Lower leg skin (tissue), 4 donors: ENCODE measurements around the gene ABRAXAS1. TPM values are rescaled to one million over a fixed set of nuclear protein-coding genes. Genes with fewer than 3 reads are reported as not detected.
"Not testable (repeated sequence)": the region's sequence is repeated elsewhere in the genome, so short reads cannot be mapped to it uniquely, and the experiment has no call there.

Experiments
- DNase-seq, 2 donors: peaks; one replicate each; pipeline ENCODE4 v3.0.0-alpha.2; 2019; ENCODE audit warnings: low spot score in 2 of 2
- H3K4me3 ChIP-seq: fragments of 200-600 bp; sonication (generic); 2 replicates; pipeline ENCODE4 v1.5.1; 2017; ENCODE audit warnings: mild to moderate bottlenecking, low read depth; ENCODE audit not compliant: poor library complexity, severe bottlenecking
- POLR2A ChIP-seq, 2 donors: fragments of 450-650 bp; IDR thresholded peaks; one replicate each; pipeline ENCODE4 v1.6.1; 2016 to 2017; ENCODE audit warnings: antibody characterized with exemption in 2 of 2, mild to moderate bottlenecking in 1 of 2, moderate library complexity in 1 of 2
- WGBS, 2 donors: methylation state at CpG; one replicate each; pipeline ENCODE4 v1.1.5; 2018; 5-methylcytosine and 5-hydroxymethylcytosine counted together
- intact Hi-C: fragments of 100-400 bp; cut with DNase I; formaldehyde crosslinking; loops from one replicate; pipeline ENCODE4 v1.15.0; 2023; ENCODE audit warnings: low total_unique reads
- total RNA-seq, 4 donors: library from RNA; depleted of rRNA; stranded (reverse); fragments of >200 nt; gene quantifications; one replicate each; pipeline ENCODE4 v1.1.0, GENCODE V29; 2016
- TF ChIP-seq, protein P1 (sequence below), 3 donors: fragments of 450-650 bp; IDR thresholded peaks; one replicate each; pipeline ENCODE4 v1.5.1; 2016; ENCODE audit warnings: antibody characterized with exemption in 3 of 3, mild to moderate bottlenecking in 3 of 3, moderate library complexity in 2 of 3

Gene ABRAXAS1
- total RNA-seq, 4 donors from 2014 or later, result 5.4 to 7.7 (median 7.3) TPM

DNA sequence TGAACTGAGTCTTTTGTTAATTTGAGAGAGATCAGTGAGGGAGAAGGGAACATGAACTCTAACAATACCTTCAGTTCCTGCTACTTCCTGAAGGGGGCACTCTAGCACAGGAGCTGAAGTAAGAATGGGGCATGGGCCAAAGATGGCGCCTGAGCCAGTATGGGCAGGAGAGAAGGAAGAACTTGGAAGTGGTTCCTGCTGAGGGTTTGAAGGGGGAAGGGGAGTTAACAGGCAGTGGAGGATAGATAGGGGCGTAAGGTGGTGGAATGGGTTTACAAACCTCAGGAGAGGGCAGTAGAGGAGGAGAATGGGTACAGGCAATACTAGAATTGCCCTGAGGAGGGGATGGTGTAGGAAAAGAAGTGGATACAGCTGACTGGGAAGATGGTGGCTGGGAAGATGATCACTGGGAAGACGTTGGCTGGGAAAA lies 24.3 kb upstream of the ABRAXAS1 start:
- DNase-seq, result peak; percentile 73 to 88
- WGBS, 2 donors, result 60 to 75% methylated on average over 3 of the region's 3 CpGs
- TF ChIP-seq, protein P1, sequence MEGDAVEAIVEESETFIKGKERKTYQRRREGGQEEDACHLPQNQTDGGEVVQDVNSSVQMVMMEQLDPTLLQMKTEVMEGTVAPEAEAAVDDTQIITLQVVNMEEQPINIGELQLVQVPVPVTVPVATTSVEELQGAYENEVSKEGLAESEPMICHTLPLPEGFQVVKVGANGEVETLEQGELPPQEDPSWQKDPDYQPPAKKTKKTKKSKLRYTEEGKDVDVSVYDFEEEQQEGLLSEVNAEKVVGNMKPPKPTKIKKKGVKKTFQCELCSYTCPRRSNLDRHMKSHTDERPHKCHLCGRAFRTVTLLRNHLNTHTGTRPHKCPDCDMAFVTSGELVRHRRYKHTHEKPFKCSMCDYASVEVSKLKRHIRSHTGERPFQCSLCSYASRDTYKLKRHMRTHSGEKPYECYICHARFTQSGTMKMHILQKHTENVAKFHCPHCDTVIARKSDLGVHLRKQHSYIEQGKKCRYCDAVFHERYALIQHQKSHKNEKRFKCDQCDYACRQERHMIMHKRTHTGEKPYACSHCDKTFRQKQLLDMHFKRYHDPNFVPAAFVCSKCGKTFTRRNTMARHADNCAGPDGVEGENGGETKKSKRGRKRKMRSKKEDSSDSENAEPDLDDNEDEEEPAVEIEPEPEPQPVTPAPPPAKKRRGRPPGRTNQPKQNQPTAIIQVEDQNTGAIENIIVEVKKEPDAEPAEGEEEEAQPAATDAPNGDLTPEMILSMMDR (IDR thresholded peaks at IDR 0.05), result peak in 1 of 3 donors; percentile 55
- intact Hi-C loops, result loop anchor here (5.0 kb wide), 1 partner anchor 133 kb away; no protein-coding TSS in a partner anchor
- H3K4me3 ChIP-seq, result not testable (repeated sequence)

DNA sequence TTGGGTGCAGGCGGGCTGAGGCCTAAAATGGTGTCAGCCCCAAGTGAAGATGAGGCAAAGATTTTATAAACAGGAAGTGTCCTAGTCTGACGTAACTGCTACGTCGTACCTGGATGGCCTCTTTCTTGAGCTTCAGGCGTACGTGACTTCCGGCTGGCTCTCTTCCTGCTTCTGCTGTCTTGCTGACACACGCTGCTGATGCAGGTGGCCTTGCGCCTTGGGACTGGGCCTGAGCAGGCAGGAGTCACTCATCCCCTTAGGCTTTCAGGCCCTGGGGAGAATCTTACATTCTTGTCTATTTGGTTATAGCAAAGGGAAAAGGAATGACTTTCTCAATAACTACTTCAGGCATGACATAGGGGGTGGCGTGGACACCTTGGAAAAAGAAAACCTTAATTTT lies 20.1 kb upstream of the ABRAXAS1 start:
- DNase-seq, result no peak
- WGBS, 2 donors, result 84 to 91% methylated on average over 10 of the region's 10 CpGs
- no peak overlapping the region for H3K4me3 ChIP-seq
- TF ChIP-seq POLR2A (IDR thresholded peaks at IDR 0.05), result no peak
- TF ChIP-seq, protein P1 (IDR thresholded peaks at IDR 0.05), result no peak
- intact Hi-C loops, result loop anchor here (5.0 kb wide), 1 partner anchor 137 kb away; no protein-coding TSS in a partner anchor

DNA sequence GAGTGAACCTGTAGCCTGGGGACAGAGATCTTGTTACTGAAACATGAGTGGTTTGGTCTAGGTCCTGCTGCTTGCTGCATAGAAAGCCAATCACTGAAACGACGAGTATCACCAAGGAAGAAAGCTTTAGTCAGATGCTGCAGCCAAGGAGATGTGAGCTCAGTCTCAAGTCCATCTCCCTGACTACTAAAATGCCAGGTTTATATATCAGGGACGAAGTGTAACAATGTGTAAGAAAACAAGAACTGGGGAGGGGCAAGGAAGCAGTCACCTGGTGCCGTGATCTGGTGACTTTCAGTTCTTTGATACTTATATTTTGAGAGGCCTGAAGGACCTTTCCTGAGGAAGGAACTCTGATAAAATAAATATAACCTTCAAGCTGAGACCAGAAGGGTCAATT lies 19.6 kb upstream of the ABRAXAS1 start:
- no peak for DNase-seq
- intact Hi-C loops, result no loop called here
- TF ChIP-seq, protein P1 (IDR thresholded peaks at IDR 0.05), result no peak
- no peak for TF ChIP-seq POLR2A (IDR thresholded peaks at IDR 0.05)
- no peak overlapping the region for H3K4me3 ChIP-seq
- 61 to 74% methylated on average over 4 of the region's 4 CpGs for WGBS, 2 donors

DNA sequence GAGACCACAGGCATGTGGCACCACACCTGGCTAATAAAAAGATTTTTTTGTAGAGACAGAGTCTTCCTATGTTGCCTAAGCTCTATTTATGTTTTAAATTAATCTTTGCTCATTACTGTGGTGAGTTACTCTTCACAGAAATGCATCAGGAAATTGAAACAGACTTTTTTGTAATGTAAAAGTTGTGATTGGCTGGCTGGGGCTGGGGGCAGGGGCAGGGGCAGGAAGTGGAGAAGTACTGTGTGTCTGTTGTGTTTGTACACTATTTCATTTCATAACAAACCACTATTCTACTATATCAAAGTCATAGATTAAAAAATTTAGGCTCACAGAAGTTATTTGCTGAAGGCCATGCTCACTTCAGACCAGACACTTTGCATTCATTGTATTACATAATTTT lies 19.1 kb upstream of the ABRAXAS1 start:
- intact Hi-C loops, result no loop called here
- no peak for DNase-seq
- TF ChIP-seq POLR2A (IDR thresholded peaks at IDR 0.05), result no peak
- TF ChIP-seq, protein P1 (IDR thresholded peaks at IDR 0.05), result no peak
- H3K4me3 ChIP-seq, result no peak overlapping the region

DNA sequence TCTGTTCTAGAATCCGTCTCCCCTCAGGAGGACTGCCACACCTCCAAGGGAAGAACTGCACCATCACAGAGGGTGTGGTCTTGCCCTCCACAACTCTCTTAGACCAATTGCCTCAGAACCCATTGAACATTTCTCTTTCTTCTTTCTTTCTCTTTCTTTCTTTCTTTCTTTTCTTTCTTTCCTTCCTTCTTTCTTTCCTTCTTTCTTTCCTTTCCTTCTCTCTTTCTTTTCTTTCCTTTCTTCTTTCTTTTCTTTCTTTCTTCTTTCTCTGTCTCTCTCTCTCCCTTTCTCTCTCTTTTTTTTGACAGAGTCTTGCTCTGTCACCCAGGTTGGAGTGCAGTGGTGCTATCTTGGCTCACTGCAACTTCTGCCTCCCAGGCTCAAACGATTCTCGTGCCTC lies 16.8 kb upstream of the ABRAXAS1 start:
- intact Hi-C loops, DNase-seq, H3K4me3 ChIP-seq: not testable (repeated sequence)
- WGBS, 2 donors, result 84 to 91% methylated on average over 3 of the region's 3 CpGs

DNA sequence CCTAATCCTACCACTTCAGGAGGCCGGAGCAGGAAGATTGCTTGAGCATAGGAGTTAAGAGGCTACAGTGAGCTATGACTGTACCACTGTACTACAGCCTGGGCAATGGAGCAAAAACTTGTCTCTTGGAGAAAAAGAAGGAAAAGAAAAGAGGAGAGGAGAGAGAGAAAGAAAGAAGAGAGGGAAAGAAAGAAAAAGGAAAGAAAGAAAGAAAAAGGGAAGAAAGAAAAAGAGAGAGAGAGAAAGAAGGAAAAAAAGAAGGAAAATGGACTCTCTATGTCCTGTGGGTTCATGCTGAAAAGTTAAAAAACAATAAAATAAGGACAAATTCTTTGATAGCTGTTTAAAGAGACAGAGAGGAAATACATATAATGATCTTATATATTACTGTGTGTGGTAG lies 13.3 kb upstream of the ABRAXAS1 start:
- TF ChIP-seq POLR2A (IDR thresholded peaks at IDR 0.05), result no peak
- TF ChIP-seq, protein P1 (IDR thresholded peaks at IDR 0.05), result no peak
- 81 to 92% methylated on average over 1 of the region's 1 CpG for WGBS, 2 donors
- intact Hi-C loops, result no loop called here
- H3K4me3 ChIP-seq, result no peak overlapping the region
- DNase-seq, result no peak

DNA sequence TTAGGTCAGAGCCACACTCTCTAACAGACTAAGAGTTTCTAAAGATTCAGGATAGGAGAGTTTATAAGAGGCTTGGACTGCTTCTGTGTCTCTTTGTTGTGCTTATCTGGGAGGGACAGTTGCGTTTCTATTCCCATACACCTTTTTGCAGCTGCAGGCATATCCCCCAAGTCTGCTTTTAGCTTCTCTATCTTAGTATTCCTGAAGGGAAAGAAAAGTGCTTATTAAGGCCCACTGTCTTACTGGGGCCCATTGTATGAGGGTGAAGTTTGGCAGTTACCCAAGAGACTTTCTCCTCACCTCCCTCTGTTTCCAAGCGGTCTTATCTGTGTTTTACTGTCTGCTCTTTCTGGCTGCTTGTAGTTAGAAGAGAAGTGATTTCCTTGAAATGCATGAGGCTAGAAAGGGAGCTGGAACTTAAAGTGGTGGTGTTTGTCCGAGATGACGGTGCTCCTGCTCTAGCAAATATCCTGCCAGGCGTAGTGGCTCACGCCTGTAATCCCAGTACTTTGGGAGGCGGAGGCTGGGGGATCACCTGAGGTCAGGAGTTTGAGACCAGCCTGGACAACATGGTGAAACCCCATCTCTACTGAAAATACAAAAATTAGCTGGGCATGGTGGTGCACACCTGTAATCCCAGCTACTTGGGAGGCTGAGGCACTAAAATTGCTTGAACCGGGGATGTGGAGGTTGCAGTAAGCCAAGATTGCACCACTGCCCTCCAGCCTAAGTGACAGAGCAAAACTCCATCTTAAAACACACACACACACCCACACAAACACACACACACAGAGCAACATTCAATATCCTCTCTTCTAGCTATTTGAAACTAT lies 11.4 kb upstream of the ABRAXAS1 start:
- intact Hi-C loops, DNase-seq, H3K4me3 ChIP-seq: not testable (repeated sequence)
- 90 to 91% methylated on average over 8 of the region's 8 CpGs for WGBS, 2 donors
